Measurements from ENCODE around the gene ZNF615. TPM values are rescaled to one million over a fixed set of nuclear protein-coding genes. Genes with fewer than 3 reads are reported as not detected.
A peak's percentile ranks its signal among the peaks of the same experiment; 100 is the strongest.

Gene ZNF615
- total and polyA plus RNA-seq, 11 donors = 3.9 to 14.8 (median 10.0) TPM

DNA sequence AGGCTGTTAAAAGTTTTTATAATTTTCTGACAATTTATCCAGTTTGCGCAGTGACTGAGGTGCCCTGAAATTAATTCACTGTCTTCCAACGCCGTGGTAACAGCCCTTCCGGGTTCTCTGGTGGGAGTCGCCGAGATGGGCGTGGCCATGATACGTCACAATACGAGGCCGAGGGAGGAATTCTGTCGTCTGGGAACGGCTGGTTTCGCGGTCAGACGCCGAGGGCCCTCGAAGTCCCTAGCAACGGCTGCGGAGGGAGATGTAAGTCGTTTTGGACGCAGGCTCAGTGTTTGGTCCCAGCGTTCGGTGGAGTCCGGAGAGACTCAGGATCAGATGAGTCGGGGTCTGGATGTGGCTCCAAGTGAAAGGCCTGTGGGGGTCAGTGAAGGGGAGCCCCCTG, 59.0 kb downstream of the ZNF615 start:
- intact Hi-C loops (cut with DNase I) = no loop called here
- Histone ChIP-seq H3K27ac (peak overlapping the region in 1 of 12 donors; percentile 20), H3K4me1 (no peaks in the 10 kb centered on the region), H3K27me3 (no peaks in the 10 kb centered on the region), H3K9me3 (peaks cover 4 to 85% (median 49%) of the 10 kb centered on the region in 12 donors), H3K36me3 (peaks cover 13 to 24% (median 17%) of the 10 kb centered on the region in 9 donors), H3K4me3 (peak overlapping the region in 11 of 12 donors; percentile 4 to 62 (median 38))
- DNase-seq (peak; percentile 18 to 75 (median 57)), ATAC-seq (peak in 3 of 4 donors; percentile 57 to 76 (median 61))
- TF ChIP-seq, protein P1, sequence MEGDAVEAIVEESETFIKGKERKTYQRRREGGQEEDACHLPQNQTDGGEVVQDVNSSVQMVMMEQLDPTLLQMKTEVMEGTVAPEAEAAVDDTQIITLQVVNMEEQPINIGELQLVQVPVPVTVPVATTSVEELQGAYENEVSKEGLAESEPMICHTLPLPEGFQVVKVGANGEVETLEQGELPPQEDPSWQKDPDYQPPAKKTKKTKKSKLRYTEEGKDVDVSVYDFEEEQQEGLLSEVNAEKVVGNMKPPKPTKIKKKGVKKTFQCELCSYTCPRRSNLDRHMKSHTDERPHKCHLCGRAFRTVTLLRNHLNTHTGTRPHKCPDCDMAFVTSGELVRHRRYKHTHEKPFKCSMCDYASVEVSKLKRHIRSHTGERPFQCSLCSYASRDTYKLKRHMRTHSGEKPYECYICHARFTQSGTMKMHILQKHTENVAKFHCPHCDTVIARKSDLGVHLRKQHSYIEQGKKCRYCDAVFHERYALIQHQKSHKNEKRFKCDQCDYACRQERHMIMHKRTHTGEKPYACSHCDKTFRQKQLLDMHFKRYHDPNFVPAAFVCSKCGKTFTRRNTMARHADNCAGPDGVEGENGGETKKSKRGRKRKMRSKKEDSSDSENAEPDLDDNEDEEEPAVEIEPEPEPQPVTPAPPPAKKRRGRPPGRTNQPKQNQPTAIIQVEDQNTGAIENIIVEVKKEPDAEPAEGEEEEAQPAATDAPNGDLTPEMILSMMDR (IDR thresholded peaks at IDR 0.05) = no peak
- TF ChIP-seq POLR2A (IDR thresholded peaks at IDR 0.05) = no peak
- 10 to 17% (median 12%) methylated on average over 25 of the region's 25 CpGs for WGBS, 4 donors

DNA sequence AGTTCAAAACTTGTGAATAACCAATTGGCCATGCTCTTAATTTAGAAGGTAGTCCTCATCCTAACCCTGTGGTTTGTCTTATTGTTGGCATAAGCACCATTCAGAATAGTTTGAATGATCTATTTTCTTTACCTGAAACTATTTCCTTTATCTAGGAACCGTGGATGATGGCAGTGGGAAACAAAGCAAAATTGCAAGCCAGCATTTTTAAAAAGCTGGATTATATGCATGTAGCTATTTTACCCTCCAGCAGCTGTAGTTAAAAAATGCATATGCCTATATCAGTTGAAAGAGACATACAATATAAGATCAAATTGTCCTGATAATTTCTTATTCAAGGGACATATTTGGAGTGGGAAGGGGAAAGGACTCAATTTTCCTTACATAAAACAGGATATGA, 61.4 kb downstream of the ZNF615 start:
- 88 to 100% (median 93%) methylated on average over 1 of the region's 1 CpG for WGBS, 4 donors
- DNase-seq (no peak), ATAC-seq (no peak)
- no peaks in the 10 kb centered on the region for H3K27me3 ChIP-seq
- peaks cover 7 to 100% (median 72%) of the 10 kb centered on the region in 12 donors for H3K9me3 ChIP-seq
- no peak overlapping the region for H3K27ac ChIP-seq
- TF ChIP-seq POLR2A (IDR thresholded peaks at IDR 0.05) = no peak
- TF ChIP-seq, protein P1 (IDR thresholded peaks at IDR 0.05) = no peak
- peaks cover 17 to 47% (median 41%) of the 10 kb centered on the region in 9 donors for H3K36me3 ChIP-seq
- no peak overlapping the region for H3K4me3 ChIP-seq
- H3K4me1 ChIP-seq = no peaks in the 10 kb centered on the region
- intact Hi-C loops (cut with DNase I) = no loop called here

DNA sequence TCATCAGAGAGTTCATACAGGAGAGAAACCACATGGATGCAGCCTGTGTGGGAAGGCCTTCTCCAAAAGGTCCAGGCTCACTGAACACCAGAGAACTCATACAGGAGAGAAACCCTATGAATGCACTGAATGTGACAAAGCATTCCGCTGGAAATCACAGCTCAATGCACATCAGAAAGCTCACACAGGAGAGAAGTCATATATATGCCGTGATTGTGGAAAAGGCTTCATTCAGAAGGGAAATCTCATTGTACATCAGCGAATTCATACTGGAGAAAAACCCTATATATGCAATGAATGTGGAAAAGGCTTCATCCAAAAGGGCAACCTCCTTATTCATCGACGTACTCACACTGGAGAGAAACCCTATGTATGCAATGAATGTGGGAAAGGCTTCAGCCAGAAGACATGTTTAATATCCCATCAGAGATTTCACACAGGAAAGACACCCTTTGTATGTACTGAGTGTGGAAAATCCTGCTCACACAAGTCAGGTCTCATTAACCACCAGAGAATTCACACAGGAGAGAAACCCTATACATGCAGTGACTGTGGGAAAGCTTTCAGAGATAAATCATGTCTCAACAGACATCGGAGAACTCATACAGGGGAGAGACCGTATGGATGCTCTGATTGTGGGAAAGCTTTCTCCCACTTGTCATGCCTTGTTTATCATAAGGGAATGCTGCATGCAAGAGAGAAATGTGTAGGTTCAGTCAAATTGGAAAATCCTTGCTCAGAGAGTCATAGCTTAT, 63.0 kb downstream of the ZNF615 start:
- ATAC-seq = no peak
- intact Hi-C loops (cut with DNase I) = no loop called here
- 93 to 97% (median 95%) methylated on average over 7 of the region's 7 CpGs for WGBS, 4 donors
- DNase-seq = no peak
- Histone ChIP-seq H3K4me1 (no peaks in the 10 kb centered on the region), H3K36me3 (peaks cover 30 to 64% (median 57%) of the 10 kb centered on the region in 9 donors), H3K4me3 (no peak overlapping the region), H3K27me3 (no peaks in the 10 kb centered on the region), H3K9me3 (peaks cover 7 to 100% (median 85%) of the 10 kb centered on the region in 12 donors), H3K27ac (no peak overlapping the region)
- no peak for TF ChIP-seq POLR2A (IDR thresholded peaks at IDR 0.05)
- TF ChIP-seq, protein P1 (IDR thresholded peaks at IDR 0.05) = no peak

Other genes starting within 250 kb of the ZNF615 start
- gene FPR2, start 247.0 kb downstream of the ZNF615 start, total RNA-seq = 10 to 100 TPM in 1 of 9 donors, 1 to 10 TPM in 2, under 1 TPM in 5, not detected in 1; 0.24 to 11.1 (median 0.80) TPM
- gene FPR2, start 247.0 kb downstream of the ZNF615 start, polyA plus RNA-seq = 1 to 10 TPM in 1 of 2 donors, under 1 TPM in 1; 0.11 to 1.1 TPM
- 10 to 100 TPM in 2 of 9 donors, 1 to 10 TPM in 7; 1.8 to 35.5 (median 3.1) TPM for gene FPR3, start 213.1 kb downstream of the ZNF615 start, total RNA-seq
- 1 to 10 TPM in 1 of 2 donors, under 1 TPM in 1; 0.38 to 2.4 TPM for gene FPR3, start 213.1 kb downstream of the ZNF615 start, polyA plus RNA-seq
- 10 to 100 TPM in 1 of 9 donors, 1 to 10 TPM in 8; 6.2 to 12.8 (median 7.7) TPM for gene ZNF577, start 120.3 kb downstream of the ZNF615 start, total RNA-seq
- gene ZNF577, start 120.3 kb downstream of the ZNF615 start, polyA plus RNA-seq = 1 to 10 TPM; 8.3 to 9.2 TPM
- gene ZNF649, start 103.2 kb downstream of the ZNF615 start, total RNA-seq = 10 to 100 TPM in 1 of 9 donors, 1 to 10 TPM in 8; 4.6 to 11.9 (median 8.6) TPM
- 1 to 10 TPM; 2.7 to 7.1 TPM for gene ZNF649, start 103.2 kb downstream of the ZNF615 start, polyA plus RNA-seq
- 1 to 10 TPM; 3.1 to 6.8 (median 4.3) TPM for gene ZNF613, start 80.7 kb downstream of the ZNF615 start, total RNA-seq
- 1 to 10 TPM; 2.4 to 5.7 TPM for gene ZNF613, start 80.7 kb downstream of the ZNF615 start, polyA plus RNA-seq
- gene ZNF350, start 21.4 kb downstream of the ZNF615 start, total RNA-seq = 10 to 100 TPM in 1 of 9 donors, 1 to 10 TPM in 8; 3.4 to 10.7 (median 7.6) TPM
- gene ZNF350, start 21.4 kb downstream of the ZNF615 start, polyA plus RNA-seq = 1 to 10 TPM; 4.6 to 5.5 TPM
- gene ZNF614, start 20.2 kb upstream of the ZNF615 start, total RNA-seq = 1 to 10 TPM; 4.6 to 7.9 (median 6.8) TPM
- 1 to 10 TPM; 2.1 to 5.6 TPM for gene ZNF614, start 20.2 kb upstream of the ZNF615 start, polyA plus RNA-seq
- 10 to 100 TPM in 1 of 9 donors, 1 to 10 TPM in 8; 3.4 to 10.9 (median 8.2) TPM for gene ZNF432, start 40.6 kb upstream of the ZNF615 start, total RNA-seq
- gene ZNF432, start 40.6 kb upstream of the ZNF615 start, polyA plus RNA-seq = 1 to 10 TPM; 5.4 to 8.0 TPM
- gene ZNF841, start 87.6 kb upstream of the ZNF615 start, total RNA-seq = 10 to 100 TPM in 3 of 9 donors, 1 to 10 TPM in 6; 6.8 to 12.9 (median 8.5) TPM
- 1 to 10 TPM; 6.2 to 6.8 TPM for gene ZNF841, start 87.6 kb upstream of the ZNF615 start, polyA plus RNA-seq
- 10 to 100 TPM in 1 of 9 donors, 1 to 10 TPM in 8; 1.8 to 10.0 (median 6.7) TPM for gene ZNF616, start 131.7 kb upstream of the ZNF615 start, total RNA-seq
- 1 to 10 TPM; 1.7 to 3.4 TPM for gene ZNF616, start 131.7 kb upstream of the ZNF615 start, polyA plus RNA-seq
- gene ZNF836, start 163.4 kb upstream of the ZNF615 start, total RNA-seq = 10 to 100 TPM in 2 of 9 donors, 1 to 10 TPM in 7; 4.1 to 11.0 (median 7.3) TPM
- 1 to 10 TPM; 3.0 to 4.7 TPM for gene ZNF836, start 163.4 kb upstream of the ZNF615 start, polyA plus RNA-seq
- 100 to 1,000 TPM; 345 to 447 (median 370) TPM for gene PPP2R1A, start 181.8 kb upstream of the ZNF615 start, total RNA-seq
- gene PPP2R1A, start 181.8 kb upstream of the ZNF615 start, polyA plus RNA-seq = 100 to 1,000 TPM; 258 to 294 TPM

Measured in heart left ventricle (tissue), 16 donors.